IMR-90 (cell line): Measurements from ENCODE around the gene TMCC1. TPM values are rescaled to one million over a fixed set of nuclear protein-coding genes. Genes with fewer than 3 reads are reported as not detected.
A peak's percentile ranks its signal among the peaks of the same experiment; 100 is the strongest.

Experiments
- ATAC-seq: fragments of 200-7000 bp; cut with Tn5 transposase; 2 replicates; pipeline ENCODE4 v1.9.1; 2020; ENCODE audit warnings: low read depth, mild to moderate bottlenecking, moderate library complexity
- BruUV-seq: library from RNA; stranded (reverse); fragments of 400-500 nt; replicated peaks from 2 replicates; lab custom pipeline; 2021; lab: Mats Ljungman, UMichigan
- CTCF ChIA-PET: fragments of 300-600 bp; formaldehyde crosslinking; extraction: SDS; loops from one replicate; lab custom pipeline; 2021; ENCODE audit warnings: antibody characterized with exemption; lab: Yijun Ruan, JAX
- POLR2A ChIA-PET: fragments of 300-600 bp; sonication (Branson Sonifier 250); formaldehyde crosslinking; loops from one replicate; lab custom pipeline; 2022; ENCODE audit warnings: antibody characterized with exemption; ENCODE audit not compliant: unreplicated experiment; lab: Charles Lee
- DNase-seq: peaks from one replicate; pipeline ENCODE4 v3.0.0; 2013
- H2AFZ ChIP-seq: replicated peaks from 2 replicates; pipeline ENCODE3; 2013; ENCODE audit warnings: low read length, mild to moderate bottlenecking; ENCODE audit not compliant: poor library complexity
- H2AK5ac ChIP-seq: 2 replicates; pipeline ENCODE4 v1.6.1; 2013; ENCODE audit warnings: low read depth, low read length, inconsistent platforms
- H2AK9ac ChIP-seq: replicated peaks from 2 replicates; pipeline ENCODE3; 2013; ENCODE audit warnings: mild to moderate bottlenecking, low read depth, low read length, moderate library complexity; ENCODE audit not compliant: poor library complexity
- H2BK120ac ChIP-seq: 2 replicates; pipeline ENCODE4 v1.6.1; 2013; ENCODE audit warnings: low read depth, low read length, inconsistent platforms
- H2BK15ac ChIP-seq: 3 replicates; pipeline ENCODE4 v1.6.1; 2013; ENCODE audit warnings: low read depth, low read length, inconsistent platforms
- H2BK20ac ChIP-seq: 2 replicates; pipeline ENCODE4 v1.6.1; 2013; ENCODE audit warnings: low read depth, mild to moderate bottlenecking, inconsistent platforms, low read length, moderate library complexity
- H2BK5ac ChIP-seq: 2 replicates; pipeline ENCODE4 v1.6.1; 2013; ENCODE audit warnings: mild to moderate bottlenecking, low read depth, low read length, inconsistent platforms; ENCODE audit not compliant: poor library complexity, severe bottlenecking
- H3K14ac ChIP-seq: replicated peaks from 2 replicates; pipeline ENCODE4 v1.6.1; 2013; ENCODE audit warnings: low read depth, low read length, inconsistent platforms
- H3K18ac ChIP-seq: 2 replicates; pipeline ENCODE4 v1.6.1; 2013; ENCODE audit warnings: low read depth, low read length, control low read depth
- H3K23ac ChIP-seq: 2 replicates; pipeline ENCODE4 v1.6.1; 2013; ENCODE audit warnings: low read depth, low read length, inconsistent platforms
- H3K27ac ChIP-seq: 2 replicates; pipeline ENCODE4 v1.5.1; 2013; ENCODE audit warnings: mild to moderate bottlenecking, control low read depth, low read length; ENCODE audit not compliant: insufficient read depth
- H3K27me3 ChIP-seq: 2 replicates; pipeline ENCODE4 v1.6.1; 2013; ENCODE audit warnings: low read length; ENCODE audit not compliant: control insufficient read depth, insufficient read depth
- H3K36me3 ChIP-seq: 2 replicates; pipeline ENCODE4 v1.6.1; 2013; ENCODE audit warnings: low read length, mixed read lengths; ENCODE audit not compliant: control insufficient read depth, insufficient read depth
- H3K4ac ChIP-seq: 2 replicates; pipeline ENCODE4 v1.6.1; 2013; ENCODE audit warnings: low read depth, low read length, inconsistent platforms
- H3K4me1 ChIP-seq: 2 replicates; pipeline ENCODE4 v1.6.1; 2013; ENCODE audit warnings: low read length, mixed read lengths; ENCODE audit not compliant: control insufficient read depth, insufficient read depth
- H3K4me2 ChIP-seq: 2 replicates; pipeline ENCODE4 v1.6.1; 2013; ENCODE audit warnings: low read depth, mild to moderate bottlenecking, control low read depth, low read length, moderate library complexity
- H3K4me3 ChIP-seq: 2 replicates; pipeline ENCODE4 v1.5.1; 2013; ENCODE audit warnings: low read depth, mild to moderate bottlenecking, control low read depth, low read length, moderate library complexity; ENCODE audit not compliant: insufficient read depth
- H3K56ac ChIP-seq: 2 replicates; pipeline ENCODE4 v1.6.1; 2013; ENCODE audit warnings: low read length, inconsistent platforms; ENCODE audit not compliant: insufficient read depth; ENCODE audit errors: extremely low read depth
- H3K79me1 ChIP-seq, 2 experiments: 2 replicates each; pipeline ENCODE4 v1.6.1; 2013; ENCODE audit warnings: low read length in 2 of 2, inconsistent platforms in 1 of 2, low read depth in 1 of 2
- H3K9ac ChIP-seq: 2 replicates; pipeline ENCODE4 v1.6.1; 2013; ENCODE audit warnings: low read depth, low read length, control low read depth
- H3K9me1 ChIP-seq: 2 replicates; pipeline ENCODE4 v1.6.1; 2013; ENCODE audit warnings: low read length, inconsistent platforms; ENCODE audit not compliant: insufficient read depth
- H3K9me3 ChIP-seq: 2 replicates; pipeline ENCODE4 v1.6.1; 2013; ENCODE audit warnings: low read length; ENCODE audit not compliant: control insufficient read depth, insufficient read depth
- H4K20me1 ChIP-seq: 2 replicates; pipeline ENCODE4 v1.6.1; 2013; ENCODE audit warnings: low read length, inconsistent platforms; ENCODE audit not compliant: insufficient read depth
- H4K5ac ChIP-seq: 2 replicates; pipeline ENCODE4 v1.6.1; 2013; ENCODE audit warnings: mild to moderate bottlenecking, low read depth, low read length, control low read depth
- H4K8ac ChIP-seq, 2 experiments: 2 replicates each; pipeline ENCODE4 v1.6.1; 2013; ENCODE audit warnings: low read depth in 2 of 2, low read length in 2 of 2, control low read depth in 1 of 2, inconsistent platforms in 1 of 2
- H4K91ac ChIP-seq: 2 replicates; pipeline ENCODE4 v1.6.1; 2013; ENCODE audit warnings: low read depth, low read length, inconsistent platforms; ENCODE audit not compliant: insufficient read depth
- BHLHE40 ChIP-seq: fragments of 150-350 bp; IDR thresholded peaks from 2 replicates; pipeline ENCODE4 v1.6.1; 2016; ENCODE audit warnings: mild to moderate bottlenecking, low read depth, low read length
- CEBPB ChIP-seq: IDR thresholded peaks from 2 replicates; pipeline ENCODE4 v1.6.1; 2012; ENCODE audit warnings: low read depth, low read length, improper control_type of control experiment
- CHD1 ChIP-seq: IDR thresholded peaks from 2 replicates; pipeline ENCODE4 v1.6.1; 2012; ENCODE audit warnings: low read depth, low read length, improper control_type of control experiment
- CTCF ChIP-seq: conservative IDR thresholded peaks from 2 replicates; pipeline ENCODE4 v1.5.1; 2012; ENCODE audit warnings: mild to moderate bottlenecking, low read depth, low read length, improper control_type of control experiment
- ELK1 ChIP-seq: fragments of 150-350 bp; IDR thresholded peaks from 2 replicates; pipeline ENCODE4 v1.6.1; 2016; ENCODE audit warnings: low read depth, mild to moderate bottlenecking, low read length, moderate library complexity, borderline replicate concordance
- FOS ChIP-seq: fragments of 150-350 bp; IDR thresholded peaks from 2 replicates; pipeline ENCODE4 v1.6.1; 2016; ENCODE audit warnings: low read depth, low read length
- MAZ ChIP-seq: IDR thresholded peaks from 2 replicates; pipeline ENCODE4 v1.6.1; 2012; ENCODE audit warnings: low read depth, mild to moderate bottlenecking, low read length, improper control_type of control experiment, moderate library complexity, borderline replicate concordance
- MXI1 ChIP-seq: IDR thresholded peaks from 2 replicates; pipeline ENCODE4 v1.6.1; 2012; ENCODE audit warnings: low read depth, mild to moderate bottlenecking, low read length, moderate library complexity, borderline replicate concordance
- NFE2L2 ChIP-seq: fragments of 150-350 bp; IDR thresholded peaks from 2 replicates; pipeline ENCODE4 v1.6.1; 2016; ENCODE audit warnings: low read depth, mild to moderate bottlenecking, low read length
- POLR2A ChIP-seq: IDR thresholded peaks from 2 replicates; pipeline ENCODE4 v1.6.1; 2012; ENCODE audit warnings: mild to moderate bottlenecking, low read depth, low read length
- RAD21 ChIP-seq: IDR thresholded peaks from 2 replicates; pipeline ENCODE4 v1.6.1; 2012; ENCODE audit warnings: low read length, improper control_type of control experiment
- RCOR1 ChIP-seq: IDR thresholded peaks from 2 replicates; pipeline ENCODE4 v1.6.1; 2012; ENCODE audit warnings: mild to moderate bottlenecking, low read length, improper control_type of control experiment; ENCODE audit not compliant: insufficient replicate concordance
- RFX5 ChIP-seq: IDR thresholded peaks from 2 replicates; pipeline ENCODE4 v1.8.0; 2012; ENCODE audit warnings: low read depth, mild to moderate bottlenecking, low read length, moderate library complexity
- SMC3 ChIP-seq: fragments of 150-350 bp; IDR thresholded peaks from 2 replicates; pipeline ENCODE4 v1.6.1; 2016; ENCODE audit warnings: low read depth, mild to moderate bottlenecking, antibody characterized with exemption, low read length, moderate library complexity
- USF2 ChIP-seq: fragments of 150-350 bp; IDR thresholded peaks from 2 replicates; pipeline ENCODE4 v1.6.1; 2017; ENCODE audit warnings: mild to moderate bottlenecking, antibody characterized with exemption, low read length, low read depth
- WGBS, 2 experiments: methylation state at CpG; one replicate each; pipeline versions ENCODE4 v1.1.5 to v1.1.7; 2013; ENCODE audit warnings: missing lambda C conversion rate in 2 of 2; ENCODE audit not compliant: insufficient read length in 1 of 2; ENCODE audit errors: extremely low coverage in 2 of 2; 5-methylcytosine and 5-hydroxymethylcytosine counted together
- dilution Hi-C: fragments of 300-500 bp; cut with HindIII; formaldehyde crosslinking; loops from one replicate; pipeline ENCODE4 v1.14.3; 2018; ENCODE audit warnings: low sequenced_read_pairs; ENCODE audit not compliant: unreplicated experiment
- in situ Hi-C: fragments of 300-500 bp; cut with MboI; formaldehyde crosslinking; loops from 3 replicates; pipeline ENCODE4 v1.14.3; 2019; ENCODE audit warnings: low sequenced_read_pairs, inconsistent platforms, mixed read lengths
- intact Hi-C: fragments of 100-400 bp; cut with micrococcal nuclease; formaldehyde crosslinking; loops from 2 replicates; pipeline ENCODE4 v1.10.0; 2022
- polyA plus RNA-seq, 3 experiments: library from polyadenylated mRNA; depleted of rRNA; stranded (reverse); fragments of >200 nt; gene quantifications; 2 replicates each; pipeline ENCODE4 v1.2.3, GENCODE V29; 2012; ENCODE audit warnings: low replicate concordance in 1 of 3
- total RNA-seq: library from RNA; depleted of rRNA; stranded (reverse); fragments of >200 nt; gene quantifications from 2 replicates; pipeline ENCODE4 v1.2.3, GENCODE V29; 2012

TMCC1 gene
- total and polyA plus RNA-seq, 2 of the 4 experiments (the other 2 are of a cell fraction) = 5.0 to 7.3 TPM

GRCh38 chr3:129618901-129619671, 274.4 kb downstream of the TMCC1 start:
- POLR2A ChIA-PET = no interaction called here
- no peak overlapping the region for H4K91ac ChIP-seq
- intact Hi-C loops (no loop called here), in situ Hi-C loops (loop anchor here (25.0 kb wide), 1 partner anchor 232 kb away; no protein-coding TSS in a partner anchor), dilution Hi-C loops (no loop called here)
- H2AFZ ChIP-seq = peak overlapping the region; percentile 46
- peaks cover 6% of the 10 kb centered on the region for H3K9me1 ChIP-seq
- H3K23ac ChIP-seq = no peak overlapping the region
- no peak overlapping the region for H3K4ac ChIP-seq
- no peak overlapping the region for H3K14ac ChIP-seq
- no peak overlapping the region for H3K4me3 ChIP-seq
- H4K20me1 ChIP-seq = no peaks in the 10 kb centered on the region
- H3K36me3 ChIP-seq = no peaks in the 10 kb centered on the region
- no peaks in the 10 kb centered on the region for H3K79me1 ChIP-seq
- H3K27me3 ChIP-seq = no peaks in the 10 kb centered on the region
- no peak overlapping the region for H3K9ac ChIP-seq
- H2BK5ac ChIP-seq = no peak overlapping the region
- no peak overlapping the region for H3K18ac ChIP-seq
- ATAC-seq (no peak), DNase-seq (no peak)
- no peak overlapping the region for H2AK5ac ChIP-seq
- no peaks in the 10 kb centered on the region; the same call in 1 of the 2 replicates for H3K4me1 ChIP-seq
- peak overlapping the region; percentile 40 for H2AK9ac ChIP-seq
- no peak overlapping the region for H3K56ac ChIP-seq
- no peaks in the 10 kb centered on the region for H3K9me3 ChIP-seq
- BruUV-seq = no TSS peak
- no peak overlapping the region for H2BK15ac ChIP-seq
- H3K27ac ChIP-seq = no peak overlapping the region
- H4K5ac ChIP-seq = no peak overlapping the region
- H3K4me2 ChIP-seq = no peak overlapping the region
- H2BK20ac ChIP-seq = no peak overlapping the region
- CTCF ChIA-PET = no interaction called here
- 96% methylated on average over 5 of the region's 23 CpGs; no CpG with 5 or more reads in 1 of the 2 experiments for WGBS, 2 experiments
- H4K8ac ChIP-seq = no peak overlapping the region
- no peak overlapping the region for H2BK120ac ChIP-seq
- no peak for TF ChIP-seq FOS
- TF ChIP-seq CTCF = no peak
- no peak for TF ChIP-seq USF2
- no peak for TF ChIP-seq RFX5
- no peak for TF ChIP-seq SMC3
- no peak for TF ChIP-seq POLR2A
- TF ChIP-seq BHLHE40 = no peak
- no peak for TF ChIP-seq NFE2L2
- TF ChIP-seq CHD1 = no peak
- no peak for TF ChIP-seq RCOR1
- no peak for TF ChIP-seq CEBPB
- no peak for TF ChIP-seq MAZ
- no peak for TF ChIP-seq RAD21
- TF ChIP-seq ELK1 = no peak
- TF ChIP-seq MXI1 = no peak
